ENCODE results near the gene CAMTA2. TPM values are rescaled to one million over a fixed set of nuclear protein-coding genes. Genes with fewer than 3 reads are reported as not detected.
"Not testable (repeated sequence)": the region's sequence is repeated elsewhere in the genome, so short reads cannot be mapped to it uniquely, and the experiment has no call there.

The CAMTA2 gene, protein sequence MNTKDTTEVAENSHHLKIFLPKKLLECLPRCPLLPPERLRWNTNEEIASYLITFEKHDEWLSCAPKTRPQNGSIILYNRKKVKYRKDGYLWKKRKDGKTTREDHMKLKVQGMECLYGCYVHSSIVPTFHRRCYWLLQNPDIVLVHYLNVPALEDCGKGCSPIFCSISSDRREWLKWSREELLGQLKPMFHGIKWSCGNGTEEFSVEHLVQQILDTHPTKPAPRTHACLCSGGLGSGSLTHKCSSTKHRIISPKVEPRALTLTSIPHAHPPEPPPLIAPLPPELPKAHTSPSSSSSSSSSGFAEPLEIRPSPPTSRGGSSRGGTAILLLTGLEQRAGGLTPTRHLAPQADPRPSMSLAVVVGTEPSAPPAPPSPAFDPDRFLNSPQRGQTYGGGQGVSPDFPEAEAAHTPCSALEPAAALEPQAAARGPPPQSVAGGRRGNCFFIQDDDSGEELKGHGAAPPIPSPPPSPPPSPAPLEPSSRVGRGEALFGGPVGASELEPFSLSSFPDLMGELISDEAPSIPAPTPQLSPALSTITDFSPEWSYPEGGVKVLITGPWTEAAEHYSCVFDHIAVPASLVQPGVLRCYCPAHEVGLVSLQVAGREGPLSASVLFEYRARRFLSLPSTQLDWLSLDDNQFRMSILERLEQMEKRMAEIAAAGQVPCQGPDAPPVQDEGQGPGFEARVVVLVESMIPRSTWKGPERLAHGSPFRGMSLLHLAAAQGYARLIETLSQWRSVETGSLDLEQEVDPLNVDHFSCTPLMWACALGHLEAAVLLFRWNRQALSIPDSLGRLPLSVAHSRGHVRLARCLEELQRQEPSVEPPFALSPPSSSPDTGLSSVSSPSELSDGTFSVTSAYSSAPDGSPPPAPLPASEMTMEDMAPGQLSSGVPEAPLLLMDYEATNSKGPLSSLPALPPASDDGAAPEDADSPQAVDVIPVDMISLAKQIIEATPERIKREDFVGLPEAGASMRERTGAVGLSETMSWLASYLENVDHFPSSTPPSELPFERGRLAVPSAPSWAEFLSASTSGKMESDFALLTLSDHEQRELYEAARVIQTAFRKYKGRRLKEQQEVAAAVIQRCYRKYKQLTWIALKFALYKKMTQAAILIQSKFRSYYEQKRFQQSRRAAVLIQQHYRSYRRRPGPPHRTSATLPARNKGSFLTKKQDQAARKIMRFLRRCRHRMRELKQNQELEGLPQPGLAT
- polyA plus RNA-seq (ENCODE audit: insufficient read length) = 32.9 TPM

DNA sequence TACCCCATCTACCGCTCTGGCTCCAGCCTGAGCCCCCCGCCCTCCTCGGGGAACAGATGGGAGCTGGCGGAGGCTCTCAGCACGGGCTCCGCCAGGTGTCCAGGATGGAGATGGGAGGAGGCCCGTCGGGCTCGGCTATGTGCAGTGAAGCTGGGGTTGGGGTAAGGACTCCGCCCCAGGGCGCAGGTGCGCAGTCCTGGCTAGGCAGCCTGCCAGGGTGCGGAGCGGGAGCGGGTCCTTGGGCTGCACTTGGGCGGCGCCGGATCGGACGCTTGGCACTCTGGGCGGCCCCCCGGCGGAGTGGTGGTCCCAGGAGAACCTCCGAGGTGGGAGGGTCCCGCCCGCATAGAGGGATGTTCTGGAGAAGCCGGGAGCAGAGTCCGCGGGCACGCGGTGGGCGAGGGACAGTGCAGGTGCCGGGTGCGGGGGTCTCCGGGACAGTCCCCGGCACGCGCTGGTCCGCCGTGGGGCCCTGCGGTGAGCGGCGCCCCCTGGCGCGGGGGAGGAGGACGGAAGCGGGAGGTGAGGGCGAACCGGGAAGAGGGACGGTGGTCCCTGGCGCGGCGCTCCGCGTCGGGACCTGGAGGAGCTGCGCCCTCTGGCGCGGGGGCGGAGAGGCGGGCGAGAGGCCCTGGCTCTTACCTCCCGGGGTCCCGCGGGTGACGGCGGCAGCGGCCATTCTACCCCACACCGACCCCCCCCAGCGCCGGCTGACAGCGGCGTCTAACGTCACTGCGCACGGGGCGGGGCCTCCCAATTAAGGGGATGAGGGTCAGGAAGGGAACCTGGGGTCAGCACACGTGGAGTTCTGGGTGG lies at the start of gene CAMTA2:
Gene CAMTA2, minus strand, starts transcription at position 725 of the 816 bp plus-strand sequence. CDS start 1,453 bp downstream, outside the sequence.
- peak; percentile 85 for DNase-seq

DNA sequence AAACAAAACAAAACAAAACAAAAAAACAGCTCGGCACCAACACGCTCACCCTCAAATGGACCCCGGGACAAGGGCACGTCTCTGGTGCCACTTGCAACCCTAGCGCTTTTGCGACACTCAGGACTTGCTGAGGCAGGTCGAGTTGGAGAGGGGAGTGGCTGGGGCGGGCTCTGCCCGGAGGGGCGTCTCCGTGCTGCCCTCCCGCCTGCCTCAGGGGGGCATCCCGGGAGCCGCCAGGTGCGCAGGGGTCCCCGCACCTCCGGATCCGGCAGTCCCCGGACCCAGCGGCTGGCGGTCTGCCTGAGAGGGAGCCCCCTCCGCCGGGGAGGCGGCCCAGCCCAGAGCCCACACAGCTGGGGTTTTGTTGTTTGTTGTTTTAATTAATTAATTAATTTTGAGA lies 47.8 kb upstream of the CAMTA2 start, which contains the start of gene SLC52A1:
Gene SLC52A1, minus strand, starts transcription at position 112 of the 400 bp plus-strand sequence. CDS start 820 bp downstream, outside the sequence.
- no peak for DNase-seq

GRCh38 chr17:5034651-5035050 lies 47.2 kb upstream of the CAMTA2 start:
- DNase-seq = no peak

GRCh38 chr17:5034063-5034462 lies 46.6 kb upstream of the CAMTA2 start:
- DNase-seq = no peak

- no peak for DNase-seq
Observed at GRCh38 chr17:5033352-5034015, 46.0 kb upstream of the CAMTA2 start.

- no peak for DNase-seq
Observed at GRCh38 chr17:5032865-5033264, 45.4 kb upstream of the CAMTA2 start.

DNA sequence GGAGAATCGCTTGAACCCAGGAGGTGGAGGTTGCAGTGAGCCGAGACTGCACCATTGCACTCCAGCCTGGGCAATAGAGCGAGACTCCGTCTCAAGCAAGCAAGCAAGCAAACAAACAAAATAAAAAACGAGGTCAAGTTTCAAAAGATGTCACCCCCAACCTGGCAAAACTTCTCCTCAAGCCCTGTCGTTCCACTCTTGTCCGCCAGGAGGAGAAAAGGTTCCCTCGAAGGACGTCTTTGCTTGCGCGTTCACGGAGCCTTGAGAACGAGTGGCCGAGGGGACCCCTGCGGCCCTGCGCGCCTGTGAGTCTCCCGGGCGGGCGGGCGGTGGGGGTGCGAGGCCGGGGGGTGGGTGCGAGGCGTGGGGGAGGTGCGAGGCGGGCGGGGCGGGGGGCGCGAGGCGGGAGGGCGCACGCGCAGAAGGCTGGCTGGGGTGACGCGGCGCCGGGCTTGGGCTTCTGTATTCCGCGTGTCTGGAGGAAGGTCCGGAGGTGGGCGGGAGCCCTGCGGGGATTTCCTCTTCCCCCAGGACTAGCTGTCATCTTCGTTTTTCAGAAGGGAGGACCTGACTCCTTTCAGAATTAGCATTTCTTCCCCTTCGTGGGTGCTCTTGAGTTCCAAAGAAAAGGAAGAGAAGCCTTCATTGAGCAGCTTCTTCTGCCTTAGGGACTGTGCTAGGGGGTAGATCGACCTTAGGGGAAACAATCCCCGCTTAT lies 44.0 kb upstream of the CAMTA2 start:
- peak; percentile 85 for DNase-seq

DNA sequence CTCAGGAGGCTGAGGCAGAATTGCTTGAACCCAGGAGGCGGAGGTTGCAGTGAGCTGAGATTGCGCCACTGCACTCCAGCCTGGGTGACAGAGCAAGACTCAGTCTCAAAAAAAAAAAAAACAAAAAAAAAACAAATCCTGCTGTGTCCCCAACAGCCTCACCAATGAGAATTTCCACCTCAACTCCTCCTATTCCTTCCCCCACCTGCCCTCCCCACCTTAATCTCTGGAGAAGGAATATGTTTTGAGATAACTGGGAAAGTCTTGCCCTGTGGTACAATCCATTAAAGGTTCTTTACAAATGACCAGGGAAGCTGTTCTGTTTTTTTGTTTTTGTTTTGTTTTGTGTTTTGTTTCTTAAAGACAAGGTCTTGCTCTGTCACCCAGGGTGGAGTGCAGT lies 42.7 kb upstream of the CAMTA2 start:
- DNase-seq = not testable (repeated sequence)

DNA sequence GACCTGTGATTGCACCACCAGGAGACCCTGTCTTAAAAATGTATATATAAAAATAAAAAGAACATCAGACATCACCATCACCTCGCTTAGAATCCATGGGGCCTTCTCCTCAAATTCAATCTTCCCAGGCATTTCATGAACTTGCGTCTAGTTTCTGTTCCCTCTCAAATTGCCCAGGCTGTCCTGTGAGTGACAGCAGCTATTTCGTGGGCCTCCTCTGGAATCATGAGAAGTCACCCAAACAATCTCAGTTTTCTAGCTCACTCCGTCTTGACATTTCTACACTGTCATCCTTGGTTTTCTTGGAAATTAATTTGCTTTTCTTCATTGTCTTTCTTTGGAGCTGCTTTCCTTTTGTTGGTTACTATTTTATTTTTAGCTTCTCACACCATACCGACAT lies 40.4 kb upstream of the CAMTA2 start:
- DNase-seq = no peak

DNA sequence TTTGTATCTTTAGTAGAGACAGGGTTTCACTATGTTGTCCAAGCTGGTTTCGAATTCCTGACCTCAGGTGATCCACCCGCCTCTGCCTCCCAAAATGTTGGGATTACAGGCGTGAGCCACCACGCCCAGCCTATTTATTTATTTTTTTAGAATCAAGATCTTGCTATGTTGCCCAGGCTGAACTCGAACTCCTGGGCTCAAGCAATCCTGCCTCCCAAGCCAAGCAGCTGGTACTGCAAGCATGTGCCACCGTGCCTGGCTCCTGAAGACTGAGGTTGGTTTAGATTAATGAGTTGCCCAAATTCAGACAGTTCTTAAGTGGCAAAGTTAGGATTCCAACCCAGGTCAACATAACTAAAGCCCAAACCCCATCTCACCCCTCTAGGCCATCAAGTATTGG lies 39.8 kb upstream of the CAMTA2 start:
- DNase-seq = no peak

GRCh38 chr17:5024604-5025003 lies 37.1 kb upstream of the CAMTA2 start:
- no peak for DNase-seq

GRCh38 chr17:5023588-5024147 lies 36.2 kb upstream of the CAMTA2 start:
- DNase-seq = no peak

DNA sequence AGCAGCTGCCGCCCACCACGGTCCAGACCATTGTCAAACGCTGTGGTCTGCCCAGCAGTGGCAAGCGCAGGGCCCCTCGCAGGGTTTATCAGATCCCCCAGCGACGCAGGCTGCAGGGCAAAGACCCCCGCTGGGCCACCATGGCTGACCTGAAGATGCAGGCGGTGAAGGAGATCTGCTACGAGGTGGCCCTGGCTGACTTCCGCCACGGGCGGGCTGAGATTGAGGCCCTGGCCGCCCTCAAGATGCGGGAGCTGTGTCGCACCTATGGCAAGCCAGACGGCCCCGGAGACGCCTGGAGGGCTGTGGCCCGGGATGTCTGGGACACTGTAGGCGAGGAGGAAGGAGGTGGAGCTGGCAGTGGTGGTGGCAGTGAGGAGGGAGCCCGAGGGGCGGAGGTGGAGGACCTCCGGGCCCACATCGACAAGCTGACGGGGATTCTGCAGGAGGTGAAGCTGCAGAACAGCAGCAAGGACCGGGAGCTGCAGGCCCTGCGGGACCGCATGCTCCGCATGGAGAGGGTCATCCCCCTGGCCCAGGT lies 34.8 kb upstream of the CAMTA2 start:
- no peak for DNase-seq

- no peak for DNase-seq
Observed at GRCh38 chr17:5020502-5021023, 33.1 kb upstream of the CAMTA2 start.

GRCh38 chr17:5019475-5019956 lies 32.0 kb upstream of the CAMTA2 start:
- no peak for DNase-seq

GRCh38 chr17:5014357-5014756 lies 26.9 kb upstream of the CAMTA2 start:
- no peak for DNase-seq

- DNase-seq = no peak
Observed at GRCh38 chr17:5011928-5012327, 24.5 kb upstream of the CAMTA2 start.

- no peak for DNase-seq
Observed at GRCh38 chr17:5003214-5003867, 15.9 kb upstream of the CAMTA2 start.

All from hindlimb muscle (tissue), 1 donor.